GM12864 (cell line): Measurements from ENCODE around the gene SVEP1.
"Not testable (repeated sequence)": the region's sequence is repeated elsewhere in the genome, so short reads cannot be mapped to it uniquely, and the experiment has no call there.

ENCODE experiments used
- DNase-seq: peaks from one replicate; pipeline ENCODE4 v3.0.0-alpha.2; 2011; ENCODE audit warnings: low read depth
- H3K4me3 ChIP-seq: 2 replicates; pipeline ENCODE4 v1.5.1; 2011; ENCODE audit warnings: mild to moderate bottlenecking, low read depth, low read length, control low read depth
- TF ChIP-seq, protein P1 (sequence below): IDR thresholded peaks from 2 replicates; pipeline ENCODE4 v1.5.1; 2011; ENCODE audit warnings: low read depth, mild to moderate bottlenecking, moderate library complexity, low read length, control low read depth, inconsistent platforms; ENCODE audit errors: missing control alignments

SVEP1 gene

DNA sequence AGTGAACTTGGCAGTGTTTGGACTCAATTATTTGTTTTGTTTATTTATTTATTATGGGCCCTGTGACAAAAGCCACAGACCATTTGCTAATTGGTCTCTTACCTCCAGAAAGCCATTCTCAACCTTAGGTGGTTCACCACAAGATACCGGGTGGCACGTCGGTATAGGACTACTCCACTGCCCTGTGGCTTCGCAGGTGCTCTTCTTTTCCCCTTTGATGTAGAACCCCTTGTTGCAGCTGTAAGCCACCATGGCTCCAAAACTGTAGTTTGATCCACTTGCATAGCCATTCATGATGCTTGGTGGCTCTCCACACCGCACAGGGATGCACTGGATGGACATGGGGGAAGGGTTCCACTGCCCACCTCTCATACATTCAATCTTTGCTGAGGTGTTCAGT, 168.6 kb downstream of the SVEP1 start:
- TF ChIP-seq, protein P1, sequence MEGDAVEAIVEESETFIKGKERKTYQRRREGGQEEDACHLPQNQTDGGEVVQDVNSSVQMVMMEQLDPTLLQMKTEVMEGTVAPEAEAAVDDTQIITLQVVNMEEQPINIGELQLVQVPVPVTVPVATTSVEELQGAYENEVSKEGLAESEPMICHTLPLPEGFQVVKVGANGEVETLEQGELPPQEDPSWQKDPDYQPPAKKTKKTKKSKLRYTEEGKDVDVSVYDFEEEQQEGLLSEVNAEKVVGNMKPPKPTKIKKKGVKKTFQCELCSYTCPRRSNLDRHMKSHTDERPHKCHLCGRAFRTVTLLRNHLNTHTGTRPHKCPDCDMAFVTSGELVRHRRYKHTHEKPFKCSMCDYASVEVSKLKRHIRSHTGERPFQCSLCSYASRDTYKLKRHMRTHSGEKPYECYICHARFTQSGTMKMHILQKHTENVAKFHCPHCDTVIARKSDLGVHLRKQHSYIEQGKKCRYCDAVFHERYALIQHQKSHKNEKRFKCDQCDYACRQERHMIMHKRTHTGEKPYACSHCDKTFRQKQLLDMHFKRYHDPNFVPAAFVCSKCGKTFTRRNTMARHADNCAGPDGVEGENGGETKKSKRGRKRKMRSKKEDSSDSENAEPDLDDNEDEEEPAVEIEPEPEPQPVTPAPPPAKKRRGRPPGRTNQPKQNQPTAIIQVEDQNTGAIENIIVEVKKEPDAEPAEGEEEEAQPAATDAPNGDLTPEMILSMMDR, result no peak
- H3K4me3 ChIP-seq, result no peak overlapping the region
- no peak for DNase-seq

DNA sequence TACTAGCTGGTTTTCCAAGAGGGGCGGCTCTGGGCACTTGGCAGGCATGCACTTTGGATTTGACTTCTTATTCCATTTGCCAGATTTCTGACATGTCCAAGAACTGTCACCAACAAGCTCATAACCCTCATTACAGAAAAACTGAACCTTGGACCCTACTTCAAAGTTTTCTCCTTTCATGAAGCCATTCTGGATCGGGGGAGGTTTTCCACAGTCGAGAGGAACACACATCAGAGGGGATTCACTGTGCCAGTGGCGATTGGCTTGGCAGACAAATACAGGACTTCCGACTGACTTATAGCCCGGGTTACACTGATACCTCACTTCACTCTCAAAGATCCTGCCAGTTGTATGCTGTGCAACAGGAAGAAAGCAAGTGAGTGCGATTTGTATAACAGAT, 170.9 kb downstream of the SVEP1 start:
- no peak overlapping the region for H3K4me3 ChIP-seq
- DNase-seq, result no peak
- TF ChIP-seq, protein P1, result no peak

DNA sequence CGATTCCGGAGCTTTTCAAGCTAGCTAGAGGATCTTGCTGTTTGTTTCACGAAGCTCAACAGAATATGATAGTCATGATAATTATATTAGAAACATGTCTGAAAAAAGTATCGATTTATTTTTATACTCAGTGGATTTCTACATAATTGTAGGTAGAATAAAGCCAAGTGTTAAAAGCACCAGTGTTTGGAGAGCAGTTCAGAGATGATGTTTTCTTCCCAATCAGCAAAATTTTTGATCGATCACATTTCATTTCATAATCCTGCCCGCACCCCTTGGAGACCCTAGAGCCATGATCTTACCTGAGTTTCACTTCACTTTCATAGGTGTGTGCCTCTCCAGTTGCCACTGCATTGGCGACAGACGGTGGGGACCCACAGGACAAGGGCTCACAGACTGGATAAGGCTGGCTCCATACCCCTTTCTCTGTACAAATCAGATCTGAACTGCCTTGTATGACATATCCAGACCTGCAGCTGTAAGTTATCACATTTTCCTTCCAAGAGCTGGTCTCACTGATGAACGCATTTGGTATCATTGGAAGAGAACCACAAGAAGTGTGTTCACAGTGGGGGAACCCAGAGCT, 173.6 kb downstream of the SVEP1 start:
- no peak overlapping the region for H3K4me3 ChIP-seq
- DNase-seq, result no peak
- TF ChIP-seq, protein P1, result no peak

DNA sequence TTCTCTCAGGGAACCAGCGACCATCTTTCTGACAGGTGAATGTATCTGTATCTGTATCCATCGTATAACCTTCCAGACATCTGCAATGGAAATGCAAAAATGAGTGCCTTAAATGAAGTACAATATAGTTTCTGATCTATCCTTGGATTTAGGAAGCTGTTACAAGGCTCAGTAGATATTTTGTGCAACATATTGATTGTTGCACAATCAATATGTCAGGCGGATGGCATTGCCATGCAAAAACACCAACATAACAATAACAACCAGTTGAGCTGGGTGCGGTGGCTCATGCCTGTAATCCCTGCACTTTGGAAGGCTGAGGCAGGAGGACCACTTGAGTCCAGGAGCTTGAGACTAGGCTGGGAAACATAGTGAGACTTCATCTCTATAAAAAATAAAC, 175.1 kb downstream of the SVEP1 start:
- TF ChIP-seq, protein P1, result no peak
- no peak for DNase-seq
- no peak overlapping the region for H3K4me3 ChIP-seq

DNA sequence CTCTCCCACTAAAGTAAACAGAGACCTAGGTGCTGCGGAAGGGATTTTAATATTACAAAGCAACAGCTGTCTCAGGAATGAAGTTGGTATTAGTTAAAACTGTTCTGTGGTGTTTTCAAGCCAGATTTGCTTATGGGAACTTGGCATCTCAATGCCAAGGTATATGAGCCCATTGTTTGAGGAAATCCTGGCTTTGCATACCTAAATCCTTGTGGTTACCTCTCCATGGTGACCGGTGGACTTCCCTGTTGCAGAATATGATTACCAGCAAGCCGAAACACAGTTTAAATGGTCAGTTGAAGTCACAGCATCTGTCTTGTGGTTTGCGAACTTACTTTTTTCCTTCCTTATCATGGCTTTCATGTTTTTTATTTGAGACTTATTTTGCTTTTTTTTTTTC, 179.6 kb downstream of the SVEP1 start:
- TF ChIP-seq, protein P1, result no peak
- no peak overlapping the region for H3K4me3 ChIP-seq
- DNase-seq, result no peak

DNA sequence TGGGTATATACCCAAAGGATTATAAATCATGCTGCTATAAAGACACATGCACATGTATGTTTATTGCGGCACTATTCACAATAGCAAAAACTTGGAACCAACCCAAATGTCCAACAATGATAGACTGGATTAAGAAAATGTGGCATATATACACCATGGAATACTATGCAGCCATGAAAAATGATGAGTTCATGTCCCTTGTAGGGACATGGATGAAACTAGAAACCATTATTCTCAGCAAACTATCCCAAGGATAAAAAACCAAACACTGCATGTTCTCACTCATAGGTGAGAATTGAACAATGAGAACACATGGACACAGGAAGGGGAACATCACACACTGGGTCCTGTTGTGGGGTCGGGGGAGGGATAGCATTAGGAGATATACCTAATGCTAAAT, 180.5 kb downstream of the SVEP1 start:
- DNase-seq, H3K4me3 ChIP-seq: not testable (repeated sequence)

DNA sequence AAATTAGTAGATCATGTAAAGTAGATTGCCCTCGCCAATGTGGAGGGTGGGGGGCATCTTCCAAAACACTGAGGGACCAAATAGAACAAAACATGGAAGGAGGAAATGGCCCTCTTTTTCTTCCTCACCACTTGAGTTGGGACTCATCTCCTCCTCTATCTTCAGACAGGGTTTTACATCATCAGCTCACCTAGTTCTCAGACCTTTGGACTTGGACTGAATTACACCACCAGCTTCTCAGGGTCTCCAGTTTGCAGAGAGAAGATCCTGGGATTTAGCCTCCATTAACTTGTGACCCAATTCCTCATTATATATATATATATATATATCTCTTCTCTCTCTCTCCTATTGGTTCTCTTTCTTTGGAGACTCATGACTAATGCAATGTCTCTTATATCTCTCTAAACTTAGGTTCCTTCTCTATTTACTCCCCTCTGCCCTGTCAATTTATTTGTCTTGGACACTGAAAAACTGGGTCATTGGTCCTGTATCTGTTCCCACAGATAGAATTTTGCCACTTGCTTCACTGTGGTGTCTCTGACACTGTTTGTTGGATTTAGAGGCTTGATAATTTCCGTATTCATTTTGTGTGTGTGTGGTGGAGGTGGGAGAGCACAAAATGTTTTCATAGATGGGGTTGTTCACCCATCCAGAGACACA, 187.6 kb downstream of the SVEP1 start:
- no peak for DNase-seq
- H3K4me3 ChIP-seq, result no peak overlapping the region
- TF ChIP-seq, protein P1, result no peak
